Measurements from ENCODE around the gene DCHS1.

Gene DCHS1

DNA sequence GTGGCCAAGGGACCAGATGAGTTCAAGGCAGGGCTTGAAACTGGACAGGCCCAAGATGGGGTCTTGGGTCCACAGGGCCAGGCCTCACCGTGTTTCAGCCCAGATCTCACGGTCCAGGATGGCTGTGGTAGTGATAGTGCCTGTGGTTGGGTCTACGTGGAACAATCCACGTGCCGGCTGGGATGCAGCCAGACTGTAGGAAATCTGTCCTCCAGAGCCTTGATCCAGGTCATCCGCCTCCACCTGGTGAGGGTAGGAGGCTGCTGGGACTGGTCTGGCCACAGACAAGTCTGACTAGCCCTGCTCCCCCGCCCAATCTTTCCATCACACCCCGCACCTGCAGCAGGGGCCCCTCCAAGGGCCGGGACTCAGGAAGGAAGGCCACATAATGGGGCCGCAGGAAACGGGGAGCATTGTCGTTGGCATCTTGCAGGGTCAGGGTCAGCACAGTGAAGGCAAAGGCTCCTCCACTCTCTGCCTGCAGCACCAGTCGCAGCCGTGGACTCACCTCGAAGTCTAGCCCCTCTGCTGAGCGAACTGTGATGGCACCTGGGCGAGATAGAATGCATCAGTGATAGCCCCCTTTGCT is 29.7 kb downstream of the DCHS1 start:
- Histone ChIP-seq H3K27me3 (ENCODE audit: insufficient read depth, low read depth) (no peaks in the 10 kb centered on the region), H3K4me1 (ENCODE audit: low read depth, poor library complexity, severe bottlenecking) (peaks cover 11% of the 10 kb centered on the region), H3K9ac (no peak overlapping the region), H3K27ac (no peak overlapping the region), H3K79me2 (ENCODE audit: insufficient read depth, low read depth) (no peaks in the 10 kb centered on the region), H3K36me3 (ENCODE audit: insufficient read depth) (no peaks in the 10 kb centered on the region), H2AFZ (ENCODE audit: low read depth) (no peak overlapping the region), H3K4me3 (IDR thresholded peaks at IDR 0.05; ENCODE audit: insufficient read depth, low read depth, low read length) (no peak overlapping the region), H3K4me2 (no peak overlapping the region), H4K20me1 (ENCODE audit: insufficient read depth) (no peaks in the 10 kb centered on the region)
- TF ChIP-seq, protein P1, sequence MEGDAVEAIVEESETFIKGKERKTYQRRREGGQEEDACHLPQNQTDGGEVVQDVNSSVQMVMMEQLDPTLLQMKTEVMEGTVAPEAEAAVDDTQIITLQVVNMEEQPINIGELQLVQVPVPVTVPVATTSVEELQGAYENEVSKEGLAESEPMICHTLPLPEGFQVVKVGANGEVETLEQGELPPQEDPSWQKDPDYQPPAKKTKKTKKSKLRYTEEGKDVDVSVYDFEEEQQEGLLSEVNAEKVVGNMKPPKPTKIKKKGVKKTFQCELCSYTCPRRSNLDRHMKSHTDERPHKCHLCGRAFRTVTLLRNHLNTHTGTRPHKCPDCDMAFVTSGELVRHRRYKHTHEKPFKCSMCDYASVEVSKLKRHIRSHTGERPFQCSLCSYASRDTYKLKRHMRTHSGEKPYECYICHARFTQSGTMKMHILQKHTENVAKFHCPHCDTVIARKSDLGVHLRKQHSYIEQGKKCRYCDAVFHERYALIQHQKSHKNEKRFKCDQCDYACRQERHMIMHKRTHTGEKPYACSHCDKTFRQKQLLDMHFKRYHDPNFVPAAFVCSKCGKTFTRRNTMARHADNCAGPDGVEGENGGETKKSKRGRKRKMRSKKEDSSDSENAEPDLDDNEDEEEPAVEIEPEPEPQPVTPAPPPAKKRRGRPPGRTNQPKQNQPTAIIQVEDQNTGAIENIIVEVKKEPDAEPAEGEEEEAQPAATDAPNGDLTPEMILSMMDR (conservative IDR thresholded peaks at IDR 0.05; ENCODE audit: low read depth, low read length) = no peak

DNA sequence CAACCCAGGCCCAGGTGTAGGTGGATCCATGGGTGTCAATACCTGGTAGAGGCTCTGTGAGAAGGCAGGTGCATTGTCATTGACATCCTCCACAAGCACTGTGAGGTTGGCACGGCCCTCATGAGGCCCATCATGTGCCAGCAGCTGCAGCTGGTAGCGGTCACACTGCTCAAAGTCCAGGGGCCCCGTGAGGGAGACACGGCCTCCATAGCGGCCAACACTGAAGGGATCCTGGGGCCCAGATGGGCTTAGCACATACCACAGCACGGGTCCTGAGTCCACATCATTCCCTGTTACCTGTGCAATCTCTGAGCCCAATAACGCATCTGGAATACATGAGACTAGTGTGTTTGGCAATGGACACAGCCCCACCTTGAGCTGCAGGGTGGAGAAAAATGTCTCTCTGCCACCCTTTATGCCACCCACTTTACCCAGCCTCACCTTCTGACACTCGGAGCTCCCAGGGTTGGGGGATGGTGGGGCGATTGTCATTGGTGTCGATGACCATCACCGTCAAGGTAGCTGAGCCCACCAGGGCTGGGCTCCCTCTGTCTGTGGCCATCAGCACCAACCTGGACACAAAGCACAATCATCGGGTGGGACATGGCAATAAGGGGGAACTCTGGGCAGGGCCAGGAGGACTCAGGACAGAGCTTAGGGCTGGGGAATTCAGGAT is 30.3 kb downstream of the DCHS1 start:
- Histone ChIP-seq H4K20me1 (ENCODE audit: insufficient read depth) (no peaks in the 10 kb centered on the region), H3K79me2 (ENCODE audit: insufficient read depth, low read depth) (no peaks in the 10 kb centered on the region), H3K4me2 (no peak overlapping the region), H3K27ac (no peak overlapping the region), H3K36me3 (ENCODE audit: insufficient read depth) (no peaks in the 10 kb centered on the region), H3K4me3 (IDR thresholded peaks at IDR 0.05; ENCODE audit: insufficient read depth, low read depth, low read length) (no peak overlapping the region), H3K27me3 (ENCODE audit: insufficient read depth, low read depth) (no peaks in the 10 kb centered on the region), H3K9ac (no peak overlapping the region), H3K4me1 (ENCODE audit: low read depth, poor library complexity, severe bottlenecking) (peaks cover 11% of the 10 kb centered on the region), H2AFZ (ENCODE audit: low read depth) (no peak overlapping the region)
- TF ChIP-seq, protein P1 (conservative IDR thresholded peaks at IDR 0.05; ENCODE audit: low read depth, low read length) = no peak

DNA sequence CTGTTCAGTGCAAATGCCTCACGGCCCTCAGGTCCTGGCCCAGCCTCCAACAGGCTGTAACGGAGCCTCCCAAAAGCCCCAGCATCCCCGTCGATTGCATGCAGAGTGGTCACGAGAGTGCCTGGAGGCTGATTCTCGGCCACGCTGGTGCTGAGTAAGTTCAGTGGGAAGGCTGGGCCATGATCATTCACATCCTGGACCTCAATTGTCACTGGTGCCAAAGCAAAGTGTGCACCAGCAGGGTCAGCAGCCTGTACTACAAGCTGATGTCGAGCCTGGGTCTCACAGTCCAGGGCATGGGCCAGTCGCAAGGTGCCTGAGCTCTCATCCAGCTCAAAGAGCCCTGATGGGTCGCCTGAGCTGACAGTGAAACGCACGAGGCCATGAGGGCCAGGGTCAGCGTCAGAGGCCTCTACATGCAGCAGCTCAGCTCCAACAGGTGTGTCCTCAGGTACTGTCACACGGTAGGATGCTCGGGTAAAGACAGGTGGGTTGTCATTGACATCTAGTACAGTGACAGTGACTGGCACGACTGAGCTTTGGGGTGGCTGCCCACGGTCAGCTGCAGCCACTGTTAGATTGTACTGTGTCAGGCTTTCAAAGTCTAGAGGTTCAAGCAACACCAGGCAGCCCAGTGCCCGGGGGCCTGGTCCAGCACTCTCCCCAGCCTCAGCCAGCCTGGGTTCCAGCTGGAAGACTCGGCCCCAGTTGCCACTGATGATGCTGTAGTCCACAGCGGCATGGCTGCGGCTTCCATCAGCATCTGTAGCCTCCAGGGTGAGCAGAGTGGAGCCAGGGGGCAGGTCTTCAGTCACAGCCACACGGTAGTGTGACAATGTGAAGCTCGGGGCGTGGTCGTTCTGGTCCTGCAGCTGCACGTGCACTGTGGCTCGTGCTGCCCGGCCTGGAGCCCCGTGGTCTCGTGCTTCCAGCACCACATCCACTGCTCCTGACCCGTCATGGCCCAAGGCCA is 31.9 kb downstream of the DCHS1 start:
- Histone ChIP-seq H3K36me3 (ENCODE audit: insufficient read depth) (no peaks in the 10 kb centered on the region), H3K27me3 (ENCODE audit: insufficient read depth, low read depth) (no peaks in the 10 kb centered on the region), H3K27ac (no peak overlapping the region), H3K4me1 (ENCODE audit: low read depth, poor library complexity, severe bottlenecking) (peaks cover 17% of the 10 kb centered on the region), H3K4me2 (no peak overlapping the region), H2AFZ (ENCODE audit: low read depth) (no peak overlapping the region), H3K4me3 (IDR thresholded peaks at IDR 0.05; ENCODE audit: insufficient read depth, low read depth, low read length) (no peak overlapping the region), H4K20me1 (ENCODE audit: insufficient read depth) (no peaks in the 10 kb centered on the region), H3K9ac (no peak overlapping the region), H3K79me2 (ENCODE audit: insufficient read depth, low read depth) (no peaks in the 10 kb centered on the region)
- TF ChIP-seq, protein P1 (conservative IDR thresholded peaks at IDR 0.05; ENCODE audit: low read depth, low read length) = no peak

DNA sequence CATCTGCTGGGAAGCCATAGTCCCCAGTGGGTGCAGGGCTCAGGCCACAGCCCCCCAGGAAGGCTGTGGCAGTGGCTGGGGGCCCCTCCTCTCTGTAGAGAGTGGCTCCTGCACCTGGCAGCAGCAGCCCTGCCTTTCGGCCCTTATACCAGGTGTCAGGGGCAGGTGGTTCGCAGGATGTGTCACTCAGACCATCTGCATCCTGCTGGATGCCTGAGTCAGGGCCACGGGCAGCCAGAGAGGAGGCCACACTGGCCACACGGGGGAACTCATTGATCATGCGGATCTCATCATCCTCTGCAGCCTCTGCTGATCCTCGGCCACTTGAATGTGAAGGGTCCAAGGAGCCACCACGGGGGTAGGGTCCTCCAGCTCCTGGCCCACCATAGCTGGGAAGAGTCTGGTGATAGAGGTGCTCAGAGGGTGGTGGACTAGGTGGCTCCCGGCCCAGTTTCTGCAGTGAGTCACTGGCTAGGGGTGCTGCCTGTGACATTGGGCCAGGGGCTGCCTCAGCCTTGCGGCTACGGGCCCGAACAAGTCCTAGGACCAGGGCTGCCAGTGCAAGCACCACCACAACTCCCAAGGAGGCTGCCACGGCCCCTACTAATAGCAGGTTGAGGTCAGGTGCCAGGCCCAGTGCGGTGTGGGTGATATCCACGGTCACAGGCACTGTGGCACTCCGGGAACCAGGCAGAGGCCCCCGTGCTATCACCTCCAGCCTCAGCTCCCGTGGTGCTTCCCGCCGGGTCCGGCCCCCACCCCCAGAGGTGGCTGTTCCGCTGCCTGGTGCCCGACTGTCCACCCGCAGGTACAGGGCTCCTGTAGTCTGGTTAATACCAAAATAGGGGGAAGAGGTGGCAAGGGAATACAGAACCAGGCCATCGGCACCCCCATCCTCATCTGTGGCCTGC is 33.1 kb downstream of the DCHS1 start:
- Histone ChIP-seq H4K20me1 (ENCODE audit: insufficient read depth) (no peaks in the 10 kb centered on the region), H3K4me1 (ENCODE audit: low read depth, poor library complexity, severe bottlenecking) (peaks cover 14% of the 10 kb centered on the region), H3K4me3 (IDR thresholded peaks at IDR 0.05; ENCODE audit: insufficient read depth, low read depth, low read length) (no peak overlapping the region), H3K9ac (no peak overlapping the region), H3K79me2 (ENCODE audit: insufficient read depth, low read depth) (no peaks in the 10 kb centered on the region), H3K4me2 (no peak overlapping the region), H3K36me3 (ENCODE audit: insufficient read depth) (no peaks in the 10 kb centered on the region), H3K27me3 (ENCODE audit: insufficient read depth, low read depth) (no peaks in the 10 kb centered on the region), H3K27ac (no peak overlapping the region), H2AFZ (ENCODE audit: low read depth) (no peak overlapping the region)
- TF ChIP-seq, protein P1 (conservative IDR thresholded peaks at IDR 0.05; ENCODE audit: low read depth, low read length) = no peak

Measured in KMS-11 (cell line).